Measurements from ENCODE around the gene GMDS. TPM values are rescaled to one million over a fixed set of nuclear protein-coding genes. Genes with fewer than 3 reads are reported as not detected.

Gene GMDS
- polyA plus RNA-seq, 1 donor: 8.2 TPM

DNA sequence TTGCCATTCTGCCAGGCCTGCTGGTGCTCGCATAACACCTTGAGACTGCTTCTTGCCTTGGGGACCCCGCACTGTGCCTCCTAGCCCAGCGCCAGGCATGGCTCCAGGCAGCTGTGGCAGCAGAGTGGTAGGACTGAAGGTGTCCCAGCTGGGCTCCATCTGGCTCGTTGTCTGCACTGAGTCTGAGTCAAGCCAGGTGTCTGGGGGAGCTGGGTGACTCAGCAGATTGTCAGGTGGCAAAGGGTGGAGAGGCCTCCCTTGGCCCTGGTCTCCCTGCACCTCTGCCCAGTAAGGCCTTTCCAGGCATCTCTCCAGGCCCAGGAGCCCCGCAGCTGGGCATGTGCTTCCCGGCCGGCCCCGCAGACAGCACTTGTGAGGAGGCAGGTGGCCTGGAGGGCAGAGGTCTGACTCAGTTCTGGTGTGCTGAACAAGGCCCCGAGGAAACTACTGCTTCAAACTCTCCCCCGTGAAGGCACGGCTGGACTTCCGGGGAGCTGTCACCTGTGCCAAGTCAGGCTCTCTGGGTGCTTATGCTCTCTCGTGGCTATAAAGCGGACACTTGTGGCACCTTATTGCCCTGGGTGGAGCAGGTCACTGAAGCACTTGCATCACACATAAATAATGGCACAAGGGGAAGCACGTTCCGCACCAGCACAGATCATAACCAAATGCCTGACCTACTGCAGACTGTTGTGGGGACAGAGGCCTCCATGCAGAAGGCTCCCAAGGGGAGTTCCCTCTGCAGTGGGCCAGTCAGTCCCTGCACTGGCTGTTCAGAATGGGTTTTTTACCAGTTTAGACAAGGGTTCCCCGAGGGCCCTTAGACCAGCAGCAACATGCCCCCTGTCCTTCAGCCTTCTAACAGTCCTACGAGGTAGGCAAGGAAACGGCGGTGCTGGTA, 608.2 kb downstream of the GMDS start:
- no peak for DNase-seq

DNA sequence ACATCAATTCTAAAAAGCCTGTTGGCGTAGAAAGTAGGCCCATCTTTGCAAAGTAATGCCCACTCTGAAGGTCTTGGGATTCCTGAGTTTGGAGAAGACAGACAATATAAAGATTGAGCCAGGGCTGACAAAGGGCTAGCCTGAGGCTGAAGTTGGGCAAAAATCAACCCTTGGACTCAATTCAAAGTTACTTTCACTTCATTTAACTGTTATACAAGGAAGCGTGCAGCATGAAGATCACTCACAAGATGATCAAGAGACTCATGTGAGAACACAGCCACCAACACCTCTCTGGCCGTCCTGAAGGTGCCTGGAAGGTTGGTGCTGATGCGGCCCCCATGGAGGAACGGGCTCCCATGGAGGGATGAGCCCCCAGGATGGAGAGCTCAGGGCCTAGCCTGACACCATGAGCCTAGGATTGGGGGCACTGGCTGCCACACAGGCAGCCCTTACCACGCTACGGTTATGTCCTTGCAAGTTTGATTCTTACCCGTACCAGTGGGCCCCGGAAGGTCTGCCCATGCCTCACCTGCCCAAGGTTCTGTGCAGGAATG, 609.1 kb downstream of the GMDS start:
- no peak for DNase-seq

DNA sequence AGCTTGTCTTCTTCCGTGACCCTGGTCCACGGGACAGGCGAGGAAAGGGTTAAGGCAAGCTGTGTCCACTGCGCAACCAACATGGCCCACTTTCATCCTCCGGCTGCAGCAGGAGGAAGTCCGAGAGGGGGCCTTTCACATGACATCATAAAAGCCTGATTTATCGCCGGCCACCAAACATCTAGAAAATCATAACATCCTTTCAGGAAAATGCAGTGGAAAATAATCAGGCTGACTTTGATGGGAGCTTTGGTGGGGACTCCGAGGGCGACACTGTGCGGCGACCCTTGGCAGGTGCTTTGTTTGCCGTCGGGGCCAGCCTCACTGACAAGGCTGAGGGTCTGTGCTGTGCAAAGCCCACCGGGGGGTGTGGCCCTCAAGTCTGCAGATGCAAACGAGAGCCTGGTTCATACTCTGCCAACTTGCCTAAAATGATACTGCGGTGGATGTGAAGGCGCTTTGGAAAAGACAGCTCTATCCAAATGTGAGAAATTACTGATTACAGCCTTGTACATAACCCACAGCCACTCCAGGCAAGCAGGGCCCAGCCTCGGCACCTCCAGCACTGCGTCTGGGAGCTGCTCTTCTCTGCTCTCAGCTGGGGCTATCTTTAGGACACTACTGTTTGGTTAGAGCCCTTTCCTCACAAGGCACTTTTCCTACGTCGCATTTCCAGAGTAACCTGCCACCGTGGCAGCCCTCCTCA, 609.9 kb downstream of the GMDS start:
- DNase-seq: no peak

- no peak for DNase-seq
Measured at GRCh38 chr6:1634081-1634480, 611.3 kb downstream of the GMDS start.

GRCh38 chr6:1633366-1634021, 611.9 kb downstream of the GMDS start:
- no peak for DNase-seq

DNA sequence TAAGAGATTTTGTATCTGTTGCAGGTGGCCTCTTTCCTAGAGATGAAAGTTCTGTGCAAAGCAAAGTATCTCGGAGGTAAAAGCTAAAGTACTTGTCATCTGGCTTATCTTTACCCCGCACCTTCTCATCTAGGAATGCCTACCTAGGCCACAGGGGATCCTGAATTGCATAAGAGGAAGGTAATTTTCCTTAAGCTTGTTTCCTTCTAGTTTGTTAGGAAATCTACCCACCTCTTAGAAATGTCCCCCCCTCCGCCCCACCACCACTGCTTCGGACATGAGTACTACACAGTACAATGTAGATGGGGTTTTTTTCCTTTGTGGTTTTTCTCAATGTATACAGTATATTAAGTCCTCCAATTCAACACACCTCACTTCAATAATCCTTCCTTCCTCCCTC, 614.2 kb downstream of the GMDS start:
- no peak for DNase-seq

DNA sequence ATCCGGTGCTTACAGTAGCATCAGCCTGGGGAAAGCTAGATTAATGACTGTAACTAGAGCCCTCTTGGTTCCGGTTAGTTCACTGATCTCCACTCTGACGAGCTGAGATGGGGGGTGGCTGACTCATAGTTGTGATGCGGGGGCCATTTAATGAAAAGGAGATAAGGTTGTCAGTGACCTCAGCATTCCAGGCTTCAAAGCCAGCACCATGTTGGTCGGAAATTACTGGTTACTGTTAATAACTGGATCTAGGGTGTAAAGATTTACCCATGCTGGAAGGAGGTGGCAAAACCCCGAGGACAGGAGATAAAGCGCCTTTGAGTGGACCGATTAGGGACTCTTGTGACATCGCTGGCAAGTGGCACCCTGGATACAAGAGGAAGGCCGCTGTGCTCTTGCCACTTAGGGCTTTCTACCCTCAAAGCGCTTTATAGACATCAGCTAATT, 614.6 kb downstream of the GMDS start:
- DNase-seq: no peak

DNA sequence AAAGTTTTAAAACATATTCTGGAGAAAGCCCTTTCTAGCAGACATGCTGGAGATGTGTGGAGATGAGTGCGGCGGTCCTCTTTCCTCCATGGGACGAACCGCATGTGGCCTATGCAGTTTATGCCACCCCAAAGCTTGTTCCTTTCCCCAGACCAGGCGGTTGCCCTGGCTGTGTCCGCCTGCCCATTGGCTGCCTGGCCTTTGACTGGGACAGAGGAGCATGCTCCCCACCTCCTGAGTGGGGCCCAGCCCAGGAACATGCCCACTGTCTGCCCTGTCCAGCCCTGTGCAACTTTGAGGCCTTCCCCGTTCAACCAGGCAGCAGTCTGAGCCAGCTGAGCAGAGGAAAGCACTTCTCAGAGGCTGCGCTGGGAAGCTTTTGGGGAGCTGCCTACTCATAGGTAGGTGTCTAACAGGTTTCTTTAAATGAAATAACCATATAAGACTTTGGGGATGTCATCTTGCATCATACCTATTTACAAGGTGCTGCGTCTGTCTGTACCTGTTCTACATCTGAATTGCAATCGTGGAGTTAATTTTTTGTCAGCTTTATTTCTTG, 615.1 kb downstream of the GMDS start:
- DNase-seq: no peak

GRCh38 chr6:1629316-1629715, 616.1 kb downstream of the GMDS start:
- no peak for DNase-seq

DNA sequence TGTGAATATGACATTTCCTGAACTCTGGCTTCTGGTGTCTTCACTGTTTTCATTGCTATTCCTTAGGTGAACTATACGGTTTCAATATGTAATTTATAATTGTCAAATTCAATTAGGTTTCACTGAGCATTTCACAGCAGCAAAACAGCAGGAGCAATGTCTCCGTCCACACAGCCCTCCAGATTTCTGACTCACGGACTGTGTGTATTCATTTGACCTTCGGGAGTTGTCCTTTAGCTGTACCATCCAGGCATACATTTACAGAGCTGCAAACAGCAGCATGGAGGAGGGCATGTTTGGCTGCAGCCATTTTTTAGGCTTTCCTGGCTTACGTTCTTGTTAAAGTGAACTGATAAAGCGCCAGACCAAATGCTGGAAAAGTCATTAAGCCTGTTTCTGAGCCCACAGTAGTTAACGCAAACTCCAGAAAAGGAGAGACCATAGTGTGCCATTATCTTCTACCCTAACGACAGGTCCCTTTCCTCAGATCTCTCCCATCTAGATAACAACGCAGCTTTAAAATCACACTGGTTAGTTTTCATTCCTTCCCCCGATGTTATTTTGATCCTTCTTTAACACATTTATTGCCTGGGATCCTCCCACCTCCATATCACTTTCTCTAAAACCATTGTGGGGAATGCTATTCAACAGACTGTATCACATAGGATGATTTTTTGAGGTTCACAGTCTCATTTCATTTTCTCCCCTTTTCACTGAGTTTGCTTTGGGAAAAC, 617.4 kb downstream of the GMDS start:
- no peak for DNase-seq

GRCh38 chr6:1626481-1626880, 618.9 kb downstream of the GMDS start:
- no peak for DNase-seq

DNA sequence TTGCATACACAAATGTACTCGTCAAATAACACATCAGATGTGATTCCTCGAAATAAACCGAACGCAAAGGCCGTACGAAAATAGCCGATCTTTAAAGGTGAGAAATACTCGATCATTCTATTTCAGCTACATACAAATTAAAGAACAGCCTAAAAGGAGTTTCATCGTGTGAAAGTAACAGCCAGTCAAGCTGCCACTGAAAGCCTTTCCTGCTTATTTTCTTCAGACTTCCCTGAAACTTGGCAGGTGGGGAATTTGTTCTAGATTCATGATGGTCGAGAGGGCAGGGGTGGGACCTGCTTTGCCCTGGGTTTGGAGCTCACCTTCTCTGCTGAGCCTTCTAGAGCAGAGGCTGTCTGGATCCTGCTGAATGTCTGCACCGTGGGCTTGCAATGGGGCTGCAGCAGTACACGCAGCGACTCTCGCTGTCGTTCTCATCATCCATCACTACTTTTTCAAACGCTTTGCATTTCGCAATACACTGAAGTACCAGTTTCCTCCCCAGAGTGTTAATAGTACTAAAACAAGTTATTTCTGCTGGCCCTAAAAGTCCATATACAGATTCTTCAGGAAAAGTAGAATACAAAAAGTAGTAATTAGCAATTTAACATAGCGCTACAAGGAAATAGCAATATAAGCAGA, 619.5 kb downstream of the GMDS start:
- no peak for DNase-seq

DNA sequence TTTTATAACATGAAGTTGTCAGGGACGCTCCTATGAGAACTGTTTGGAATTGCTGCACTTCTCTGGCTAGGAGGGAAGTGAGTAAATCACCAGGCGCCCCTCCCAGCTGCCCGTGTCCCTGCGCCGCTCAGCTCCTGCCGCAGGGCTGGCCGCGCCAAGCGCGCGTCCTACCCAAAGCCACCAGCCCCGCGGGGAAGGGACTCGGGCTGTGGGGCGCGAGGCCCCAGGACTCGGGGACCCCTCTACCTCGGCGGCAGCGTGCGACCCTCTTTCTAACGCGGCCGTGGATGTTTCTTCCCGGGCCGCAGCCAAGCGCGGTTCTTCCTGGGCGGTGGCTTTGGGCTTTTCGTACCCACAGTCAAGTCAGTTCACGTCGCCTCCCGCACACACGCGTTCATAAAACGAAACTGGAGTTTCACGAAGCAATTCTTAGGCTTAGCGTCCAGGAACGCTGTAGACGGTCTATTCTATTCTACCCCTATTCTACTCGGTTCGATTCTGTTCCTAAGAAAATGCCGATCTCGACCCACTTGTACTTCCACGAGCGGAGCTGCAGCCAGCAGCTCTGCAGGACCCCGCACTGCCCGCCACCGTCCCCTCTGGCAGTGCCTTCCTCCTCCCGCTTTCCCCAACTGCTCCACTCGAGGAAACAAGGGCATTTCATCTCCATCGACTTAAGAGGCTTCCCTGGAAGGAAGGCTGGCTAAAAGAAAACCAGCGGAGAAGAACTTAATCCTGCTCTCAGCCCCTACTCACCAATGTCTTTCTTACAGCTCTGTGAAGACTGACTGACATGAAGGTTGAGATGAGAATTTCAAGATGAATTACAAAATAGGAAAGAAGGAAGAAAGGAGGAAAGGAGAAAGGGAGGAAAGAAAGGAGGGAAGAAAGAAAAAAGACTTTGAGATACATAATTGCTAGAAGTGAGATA, 620.3 kb downstream of the GMDS start:
- no peak for DNase-seq

- no peak for DNase-seq
Measured at GRCh38 chr6:1624058-1624850, 621.2 kb downstream of the GMDS start.

DNA sequence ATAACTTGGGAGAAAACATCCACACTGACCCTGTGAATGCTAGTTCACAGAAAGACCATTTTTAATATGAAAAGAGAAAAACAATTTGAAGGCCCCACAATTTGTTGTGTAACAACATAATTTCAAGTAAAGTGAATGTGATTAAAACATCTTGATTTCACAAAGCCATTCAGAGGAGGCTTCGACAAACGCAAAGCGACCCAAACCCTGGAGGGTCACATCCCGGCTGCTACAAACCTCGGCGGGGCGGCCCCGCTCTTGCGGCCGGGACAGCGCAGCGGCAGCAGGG, 621.7 kb downstream of the GMDS start:
- no peak for DNase-seq

DNA sequence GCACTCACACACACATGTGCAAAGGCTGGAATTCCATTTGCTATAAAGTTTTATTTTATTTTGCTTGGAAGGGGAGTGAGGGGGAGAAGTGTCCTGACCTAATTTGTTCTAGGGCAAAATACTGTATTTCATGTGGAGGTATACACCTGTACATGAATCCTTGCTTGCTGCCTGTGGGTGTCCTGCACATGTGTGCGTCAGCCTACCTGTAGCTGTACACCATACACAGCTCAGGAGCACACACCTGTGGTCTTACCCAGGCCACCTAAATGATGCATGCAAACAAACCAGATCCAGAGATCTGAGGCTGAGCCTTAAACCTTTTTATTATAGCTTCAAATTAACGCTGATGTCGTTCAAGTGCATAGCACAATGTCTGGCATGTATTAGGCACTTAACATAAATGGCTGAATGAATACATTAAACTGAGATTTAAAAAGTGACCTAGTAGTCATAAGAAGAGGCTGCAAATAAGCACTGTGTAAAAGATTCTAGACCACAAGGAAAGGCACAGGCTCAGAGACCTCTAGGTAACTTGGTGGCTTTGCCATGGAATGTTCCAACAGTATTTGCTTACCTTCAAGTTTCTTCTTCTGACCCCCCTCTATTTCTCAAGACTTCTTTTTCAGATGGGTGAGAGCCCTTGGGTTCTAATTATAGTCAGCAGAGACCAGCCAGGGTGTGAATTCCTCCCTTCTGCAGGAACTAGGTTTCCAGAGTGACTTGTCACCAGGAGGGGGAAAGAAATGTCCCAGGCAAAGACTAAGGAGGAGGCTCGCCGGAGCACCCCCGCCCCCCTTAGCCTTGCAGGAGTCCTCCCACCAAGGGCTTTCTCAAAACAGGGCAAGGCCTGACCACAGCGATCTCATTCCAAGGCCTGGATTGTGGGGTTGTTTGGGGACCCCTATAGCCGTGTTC, 622.3 kb downstream of the GMDS start:
- DNase-seq: no peak

DNA sequence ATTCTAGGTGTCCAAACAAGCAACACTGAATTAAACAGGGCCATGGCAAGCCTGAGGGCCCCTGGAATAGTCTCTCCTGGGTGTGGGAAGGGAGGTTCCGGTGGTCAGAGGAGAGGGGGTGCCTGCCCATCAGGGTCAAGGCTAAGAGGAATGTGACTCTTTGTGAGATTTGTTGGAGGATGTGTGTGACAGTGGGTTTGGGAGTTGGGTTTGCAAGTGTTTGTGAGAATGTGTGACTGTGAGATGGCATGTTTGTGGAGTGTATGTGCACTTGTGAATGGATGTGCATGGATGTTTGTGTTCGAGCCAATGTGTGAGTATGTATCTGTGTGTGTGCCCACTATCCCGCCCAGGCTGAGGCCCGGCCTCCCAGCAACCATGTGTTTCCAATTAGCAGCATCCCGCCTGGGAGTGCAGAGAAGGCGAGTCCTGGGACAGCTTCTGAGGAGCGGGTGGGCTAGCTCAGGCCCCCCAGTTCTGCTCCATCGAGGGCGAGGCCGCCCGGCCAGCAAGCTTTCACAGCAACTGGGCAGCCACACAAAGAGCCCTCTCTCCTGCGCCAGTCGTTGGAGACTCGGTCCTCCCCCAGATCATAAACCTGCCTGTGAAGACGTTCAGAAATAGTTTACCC, 623.1 kb downstream of the GMDS start:
- no peak for DNase-seq

- DNase-seq: no peak
Measured at GRCh38 chr6:1621070-1621701, 624.2 kb downstream of the GMDS start.
